Measurements from ENCODE around the gene PSMD5.

DNA sequence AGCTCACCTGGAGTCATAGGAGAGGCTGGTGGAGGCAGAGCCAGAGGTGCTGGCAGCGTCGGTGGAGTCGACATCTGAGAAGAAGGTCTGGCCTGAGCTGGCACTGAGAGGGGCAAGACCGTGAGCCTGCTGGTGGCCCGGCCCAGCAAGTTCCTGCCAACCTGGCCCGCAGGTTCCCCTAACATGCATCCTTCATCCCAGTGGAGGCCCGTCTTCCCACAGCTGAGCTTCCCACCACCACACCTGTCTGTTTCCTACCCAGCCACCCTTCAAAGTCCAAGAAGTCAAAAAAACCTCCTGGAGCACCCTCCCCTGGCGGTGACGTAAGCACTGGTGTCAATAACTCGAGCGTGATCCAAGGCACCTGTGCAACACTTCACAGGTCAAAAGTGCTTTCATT, 17.4 kb upstream of the PSMD5 start:
- TF ChIP-seq, protein P1, sequence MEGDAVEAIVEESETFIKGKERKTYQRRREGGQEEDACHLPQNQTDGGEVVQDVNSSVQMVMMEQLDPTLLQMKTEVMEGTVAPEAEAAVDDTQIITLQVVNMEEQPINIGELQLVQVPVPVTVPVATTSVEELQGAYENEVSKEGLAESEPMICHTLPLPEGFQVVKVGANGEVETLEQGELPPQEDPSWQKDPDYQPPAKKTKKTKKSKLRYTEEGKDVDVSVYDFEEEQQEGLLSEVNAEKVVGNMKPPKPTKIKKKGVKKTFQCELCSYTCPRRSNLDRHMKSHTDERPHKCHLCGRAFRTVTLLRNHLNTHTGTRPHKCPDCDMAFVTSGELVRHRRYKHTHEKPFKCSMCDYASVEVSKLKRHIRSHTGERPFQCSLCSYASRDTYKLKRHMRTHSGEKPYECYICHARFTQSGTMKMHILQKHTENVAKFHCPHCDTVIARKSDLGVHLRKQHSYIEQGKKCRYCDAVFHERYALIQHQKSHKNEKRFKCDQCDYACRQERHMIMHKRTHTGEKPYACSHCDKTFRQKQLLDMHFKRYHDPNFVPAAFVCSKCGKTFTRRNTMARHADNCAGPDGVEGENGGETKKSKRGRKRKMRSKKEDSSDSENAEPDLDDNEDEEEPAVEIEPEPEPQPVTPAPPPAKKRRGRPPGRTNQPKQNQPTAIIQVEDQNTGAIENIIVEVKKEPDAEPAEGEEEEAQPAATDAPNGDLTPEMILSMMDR (IDR thresholded peaks at IDR 0.05): no peak
- no peak for TF ChIP-seq POLR2A (IDR thresholded peaks at IDR 0.05)
- TF ChIP-seq POLR2AphosphoS5 (IDR thresholded peaks at IDR 0.05): no peak
